HEK293 (cell line): ENCODE data around the gene ALDH8A1.

Experiments used
- CTCF ChIA-PET: fragments of 350-600 bp; formaldehyde crosslinking; extraction: SDS; loops from one replicate; lab custom pipeline; 2021; ENCODE audit warnings: antibody characterized with exemption; lab: Yijun Ruan, JAX
- POLR2A ChIA-PET: fragments of 300-600 bp; formaldehyde crosslinking; extraction: SDS; loops from one replicate; lab custom pipeline; 2020; ENCODE audit warnings: antibody characterized with exemption, inconsistent platforms; lab: Yijun Ruan, JAX
- H3K27ac ChIP-seq: fragments of 200-500 bp; sonication (Bioruptor generic); 2 replicates; pipeline ENCODE4 v1.5.1; 2014; ENCODE audit warnings: low read depth, low read length, control low read depth, inconsistent platforms; ENCODE audit errors: extremely low read depth
- H3K36me3 ChIP-seq, 2 experiments: fragments of 200-500 bp in 1 of 2; sonication (Bioruptor generic) in 1 of 2; 1 replicate in 1 of 2; 2 replicates in 1 of 2; pipeline ENCODE4 v1.5.1; 2014 to 2017; ENCODE audit warnings: inconsistent platforms in 2 of 2, low read length in 2 of 2; ENCODE audit not compliant: control insufficient read depth in 2 of 2, insufficient read depth in 1 of 2
- H3K4me1 ChIP-seq: fragments of 200-500 bp; sonication (Bioruptor generic); 2 replicates; pipeline ENCODE4 v1.5.1; 2014; ENCODE audit warnings: mild to moderate bottlenecking, low read length, inconsistent platforms; ENCODE audit not compliant: control insufficient read depth, insufficient read depth
- H3K4me3 ChIP-seq: 2 replicates; pipeline ENCODE4 v1.5.1; 2011; ENCODE audit warnings: low read depth, mild to moderate bottlenecking, control low read depth, low read length, moderate library complexity
- H3K9me3 ChIP-seq: fragments of 200-500 bp; sonication (Bioruptor generic); 2 replicates; pipeline ENCODE4 v1.5.1; 2014; ENCODE audit warnings: low read depth, low read length, inconsistent platforms; ENCODE audit not compliant: control insufficient read depth, insufficient read depth
- ATF2 ChIP-seq: fragments of 450-650 bp; formaldehyde crosslinking; IDR thresholded peaks from 2 replicates; pipeline ENCODE4 v1.5.1; 2016; ENCODE audit warnings: missing biosample characterization, missing genetic modification characterization, low read depth
- HOXC10 ChIP-seq: sonication (generic); formaldehyde crosslinking; IDR thresholded peaks from 2 replicates; pipeline ENCODE4 v1.8.1; 2023; ENCODE audit warnings: mild to moderate bottlenecking, missing genetic modification reagents
- SALL2 ChIP-seq: fragments of 450-650 bp; formaldehyde crosslinking; IDR thresholded peaks from 2 replicates; pipeline ENCODE4 v1.5.0; 2017; ENCODE audit warnings: missing biosample characterization, mild to moderate bottlenecking, missing genetic modification characterization, borderline replicate concordance
- TRIM28 ChIP-seq: IDR thresholded peaks from 2 replicates; pipeline ENCODE4 v1.6.1; 2011; ENCODE audit warnings: low read length, control low read depth, borderline replicate concordance
- ZBTB7A ChIP-seq: fragments of 450-650 bp; formaldehyde crosslinking; IDR thresholded peaks from 2 replicates; pipeline ENCODE4 v1.5.1; 2016; ENCODE audit warnings: low read depth, missing biosample characterization, missing genetic modification characterization
- ZFHX2 ChIP-seq: fragments of 450-650 bp; formaldehyde crosslinking; conservative IDR thresholded peaks from 2 replicates; pipeline ENCODE4 v1.5.1; 2016; ENCODE audit warnings: missing biosample characterization, missing genetic modification characterization
- ZIC2 ChIP-seq: fragments of 450-650 bp; formaldehyde crosslinking; IDR thresholded peaks from 2 replicates; pipeline ENCODE4 v1.5.1; 2016; ENCODE audit warnings: missing biosample characterization, missing genetic modification characterization
- ZNF2 ChIP-seq: fragments of 450-650 bp; formaldehyde crosslinking; IDR thresholded peaks from 2 replicates; pipeline ENCODE4 v1.5.1; 2016; ENCODE audit warnings: missing biosample characterization, missing genetic modification characterization
- ZNF280D ChIP-seq: fragments of 450-650 bp; formaldehyde crosslinking; IDR thresholded peaks from 2 replicates; pipeline ENCODE4 v1.5.1; 2016; ENCODE audit warnings: missing biosample characterization, missing genetic modification characterization
- ZNF335 ChIP-seq: fragments of 450-650 bp; formaldehyde crosslinking; conservative IDR thresholded peaks from 2 replicates; pipeline ENCODE4 v1.5.1; 2016; ENCODE audit warnings: missing biosample characterization, missing genetic modification characterization
- ZNF341 ChIP-seq: fragments of 450-650 bp; formaldehyde crosslinking; IDR thresholded peaks from 2 replicates; pipeline ENCODE4; 2016; ENCODE audit warnings: low read depth, missing biosample characterization, missing genetic modification characterization
- ZNF366 ChIP-seq: fragments of 450-650 bp; formaldehyde crosslinking; conservative IDR thresholded peaks from 2 replicates; pipeline ENCODE4 v1.5.1; 2016; ENCODE audit warnings: missing biosample characterization, missing genetic modification characterization
- ZNF48 ChIP-seq: fragments of 450-650 bp; formaldehyde crosslinking; IDR thresholded peaks from 2 replicates; pipeline ENCODE4 v1.5.1; 2016; ENCODE audit warnings: missing biosample characterization, missing genetic modification characterization
- ZNF510 ChIP-seq: fragments of 450-650 bp; formaldehyde crosslinking; IDR thresholded peaks from 2 replicates; pipeline ENCODE4 v1.5.1; 2018; ENCODE audit warnings: mild to moderate bottlenecking, missing genetic modification characterization, missing biosample characterization; ENCODE audit not compliant: insufficient replicate concordance
- ZNF548 ChIP-seq: fragments of 450-650 bp; formaldehyde crosslinking; IDR thresholded peaks from 2 replicates; pipeline ENCODE4 v1.5.1; 2016; ENCODE audit warnings: missing biosample characterization, missing genetic modification characterization
- ZNF571 ChIP-seq: fragments of 450-650 bp; formaldehyde crosslinking; IDR thresholded peaks from 2 replicates; pipeline ENCODE4 v1.5.0; 2017; ENCODE audit warnings: missing biosample characterization, missing genetic modification characterization
- ZNF654 ChIP-seq: fragments of 450-650 bp; formaldehyde crosslinking; IDR thresholded peaks from 2 replicates; pipeline ENCODE4 v1.5.1; 2016; ENCODE audit warnings: low read depth, missing biosample characterization, missing genetic modification characterization
- ZNF660 ChIP-seq: fragments of 450-650 bp; IDR thresholded peaks from 2 replicates; pipeline ENCODE4 v1.5.1; 2018; ENCODE audit warnings: missing biosample characterization, mild to moderate bottlenecking, missing genetic modification characterization
- ZNF704 ChIP-seq: fragments of 450-650 bp; formaldehyde crosslinking; IDR thresholded peaks from 2 replicates; pipeline ENCODE4 v1.5.1; 2016; ENCODE audit warnings: missing biosample characterization, missing genetic modification characterization
- ZNF792 ChIP-seq: fragments of 450-650 bp; formaldehyde crosslinking; IDR thresholded peaks from 2 replicates; pipeline ENCODE4 v1.5.1; 2016; ENCODE audit warnings: missing biosample characterization, missing genetic modification characterization
- ZSCAN23 ChIP-seq: fragments of 450-650 bp; formaldehyde crosslinking; IDR thresholded peaks from 2 replicates; pipeline ENCODE4 v1.5.1; 2016; ENCODE audit warnings: missing biosample characterization, missing genetic modification characterization
- TF ChIP-seq, protein P1 (sequence below): fragments of 450-650 bp; formaldehyde crosslinking; IDR thresholded peaks from 2 replicates; pipeline ENCODE4 v1.5.1; 2016; ENCODE audit warnings: missing biosample characterization, missing genetic modification characterization

The ALDH8A1 gene

DNA sequence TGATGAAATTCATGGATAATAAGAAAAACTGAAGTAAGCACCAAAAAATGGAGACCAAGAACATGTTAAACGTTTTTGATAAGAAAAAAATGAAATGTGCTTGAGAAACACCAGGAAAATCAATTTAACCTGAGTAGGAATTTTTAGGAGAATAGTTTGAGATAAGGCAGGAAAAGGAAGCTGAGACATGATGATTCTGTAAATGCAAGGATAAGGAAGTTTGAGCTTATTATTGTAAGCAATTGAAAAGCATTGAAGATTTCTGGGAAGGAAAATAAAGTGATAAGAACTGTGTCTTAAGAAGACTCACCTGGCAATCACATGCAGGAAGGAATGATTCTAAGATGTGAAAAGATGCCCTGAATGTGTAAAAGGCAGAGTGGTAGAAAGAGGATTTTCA is 66.6 kb downstream of the ALDH8A1 start (continued):
- TF ChIP-seq ZNF280D: no peak
- TF ChIP-seq ZNF571 (tag by site-specific recombination): no peak

GRCh38 chr6:134882426-134883038 is 67.4 kb downstream of the ALDH8A1 start:
- ChIA-PET POLR2A (interaction anchor here (1.2 kb wide), 1 partner anchor 739 kb away, joined by 4 read pairs; no protein-coding TSS in a partner anchor), CTCF (interaction anchor here (0.6 to 4.4 kb wide), 71 partner anchors 8 to 959 kb away, joined by 3 to 55 read pairs (median 4); no protein-coding TSS in a partner anchor)
- Histone ChIP-seq H3K4me3 (no peak overlapping the region), H3K27ac (no peak overlapping the region), H3K36me3 (no peaks in the 10 kb centered on the region), H3K9me3 (no peaks in the 10 kb centered on the region), H3K4me1 (no peaks in the 10 kb centered on the region)
- TF ChIP-seq, protein P1, sequence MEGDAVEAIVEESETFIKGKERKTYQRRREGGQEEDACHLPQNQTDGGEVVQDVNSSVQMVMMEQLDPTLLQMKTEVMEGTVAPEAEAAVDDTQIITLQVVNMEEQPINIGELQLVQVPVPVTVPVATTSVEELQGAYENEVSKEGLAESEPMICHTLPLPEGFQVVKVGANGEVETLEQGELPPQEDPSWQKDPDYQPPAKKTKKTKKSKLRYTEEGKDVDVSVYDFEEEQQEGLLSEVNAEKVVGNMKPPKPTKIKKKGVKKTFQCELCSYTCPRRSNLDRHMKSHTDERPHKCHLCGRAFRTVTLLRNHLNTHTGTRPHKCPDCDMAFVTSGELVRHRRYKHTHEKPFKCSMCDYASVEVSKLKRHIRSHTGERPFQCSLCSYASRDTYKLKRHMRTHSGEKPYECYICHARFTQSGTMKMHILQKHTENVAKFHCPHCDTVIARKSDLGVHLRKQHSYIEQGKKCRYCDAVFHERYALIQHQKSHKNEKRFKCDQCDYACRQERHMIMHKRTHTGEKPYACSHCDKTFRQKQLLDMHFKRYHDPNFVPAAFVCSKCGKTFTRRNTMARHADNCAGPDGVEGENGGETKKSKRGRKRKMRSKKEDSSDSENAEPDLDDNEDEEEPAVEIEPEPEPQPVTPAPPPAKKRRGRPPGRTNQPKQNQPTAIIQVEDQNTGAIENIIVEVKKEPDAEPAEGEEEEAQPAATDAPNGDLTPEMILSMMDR (tag by site-specific recombination): peak; percentile 72
- TF ChIP-seq ZNF2 (tag by site-specific recombination) (0 out of 2 replicates have a peak, but pooled peaks have one; percentile 44), ZNF660 (0 out of 2 replicates have a peak, but pooled peaks have one; percentile 59), ZNF335 (tag by site-specific recombination) (peak; percentile 44; the same call in 1 of the 2 replicates), ZNF704 (tag by site-specific recombination) (no peak), ZNF654 (tag by site-specific recombination) (peak; percentile 94)

- Histone ChIP-seq H3K36me3 (no peaks in the 10 kb centered on the region), H3K4me1 (no peaks in the 10 kb centered on the region), H3K4me3 (no peak overlapping the region), H3K9me3 (no peaks in the 10 kb centered on the region), H3K27ac (no peak overlapping the region)
- no peak for TF ChIP-seq ZNF48 (tag by site-specific recombination)
- peak; percentile 64 for TF ChIP-seq ZNF366
- CTCF ChIA-PET: interaction anchor here (1.2 to 4.3 kb wide), 7 partner anchors 16 to 756 kb away, joined by 3 to 48 read pairs (median 5); no protein-coding TSS in a partner anchor
- POLR2A ChIA-PET: no interaction called here
Measured at GRCh38 chr6:134880487-134881190, 69.3 kb downstream of the ALDH8A1 start.

GRCh38 chr6:134878136-134878535 is 71.8 kb downstream of the ALDH8A1 start:
- Histone ChIP-seq H3K36me3 (no peaks in the 10 kb centered on the region), H3K9me3 (no peaks in the 10 kb centered on the region), H3K4me1 (no peaks in the 10 kb centered on the region), H3K4me3 (no peak overlapping the region), H3K27ac (no peak overlapping the region)
- ChIA-PET CTCF (interaction anchor here (0.7 to 1.1 kb wide), 2 partner anchors 62 to 83 kb away, joined by 4 to 5 read pairs; no protein-coding TSS in a partner anchor), POLR2A (no interaction called here)
- TF ChIP-seq ZFHX2 (tag by site-specific recombination) (no peak), ZBTB7A (tag by site-specific recombination) (no peak), ZNF792 (no peak), ZNF548 (tag by site-specific recombination) (no peak), ZNF510 (tag by site-specific recombination) (no peak), ZNF341 (tag by site-specific recombination) (no peak), ATF2 (tag by site-specific recombination) (no peak), ZSCAN23 (tag by site-specific recombination) (no peak), SALL2 (tag by site-specific recombination) (no peak), HOXC10 (CRISPR knock-in tag) (no peak), ZIC2 (tag by site-specific recombination) (no peak), TRIM28 (no peak)
